ENCODE results near the gene GTF3C6.

DNA sequence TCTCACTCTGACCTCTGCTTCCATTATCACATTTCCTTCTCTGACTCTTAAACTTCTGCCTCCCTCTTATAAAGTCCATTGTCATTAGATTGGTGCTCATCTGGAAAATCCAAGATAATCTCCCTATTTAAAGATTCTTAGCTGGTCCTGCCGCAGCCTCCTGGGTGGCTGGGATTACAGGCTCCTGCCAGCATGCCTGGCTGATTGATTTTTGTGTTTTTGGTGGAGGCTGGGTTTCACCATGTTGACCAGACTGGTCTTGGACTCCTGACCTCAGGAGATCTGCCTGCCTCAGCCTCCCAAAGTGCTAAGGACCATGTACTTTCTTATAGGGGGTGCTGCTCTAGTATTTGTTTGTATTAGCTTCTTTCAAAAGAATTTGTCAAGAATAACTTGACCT is 18.1 kb downstream of the GTF3C6 start:
- TF ChIP-seq, protein P1, sequence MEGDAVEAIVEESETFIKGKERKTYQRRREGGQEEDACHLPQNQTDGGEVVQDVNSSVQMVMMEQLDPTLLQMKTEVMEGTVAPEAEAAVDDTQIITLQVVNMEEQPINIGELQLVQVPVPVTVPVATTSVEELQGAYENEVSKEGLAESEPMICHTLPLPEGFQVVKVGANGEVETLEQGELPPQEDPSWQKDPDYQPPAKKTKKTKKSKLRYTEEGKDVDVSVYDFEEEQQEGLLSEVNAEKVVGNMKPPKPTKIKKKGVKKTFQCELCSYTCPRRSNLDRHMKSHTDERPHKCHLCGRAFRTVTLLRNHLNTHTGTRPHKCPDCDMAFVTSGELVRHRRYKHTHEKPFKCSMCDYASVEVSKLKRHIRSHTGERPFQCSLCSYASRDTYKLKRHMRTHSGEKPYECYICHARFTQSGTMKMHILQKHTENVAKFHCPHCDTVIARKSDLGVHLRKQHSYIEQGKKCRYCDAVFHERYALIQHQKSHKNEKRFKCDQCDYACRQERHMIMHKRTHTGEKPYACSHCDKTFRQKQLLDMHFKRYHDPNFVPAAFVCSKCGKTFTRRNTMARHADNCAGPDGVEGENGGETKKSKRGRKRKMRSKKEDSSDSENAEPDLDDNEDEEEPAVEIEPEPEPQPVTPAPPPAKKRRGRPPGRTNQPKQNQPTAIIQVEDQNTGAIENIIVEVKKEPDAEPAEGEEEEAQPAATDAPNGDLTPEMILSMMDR (IDR thresholded peaks at IDR 0.05) = no peak
- TF ChIP-seq POLR2A (IDR thresholded peaks at IDR 0.05) = no peak
